Measurements from ENCODE around the gene MRPS27.

MRPS27 gene

GRCh38 chr5:72179816-72180440, 140.1 kb downstream of the MRPS27 start:
- Histone ChIP-seq H3K4me1 (ENCODE audit: control insufficient read depth, low read length) (no peaks in the 10 kb centered on the region), H3K9me3 (ENCODE audit: control insufficient read depth, insufficient read depth, low read length) (no peaks in the 10 kb centered on the region), H4K20me1 (ENCODE audit: control insufficient read depth, insufficient read depth, low read depth, low read length) (no peaks in the 10 kb centered on the region), H3K27me3 (ENCODE audit: control insufficient read depth, low read length) (0 out of 2 replicates have a peak, but pooled peaks cover 5% of the 10 kb centered on the region), H3F3A (ENCODE audit: control insufficient read depth, insufficient read depth) (no peaks in the 10 kb centered on the region), H3K79me2 (ENCODE audit: control insufficient read depth, low read length) (no peaks in the 10 kb centered on the region), H3K4me3 (ENCODE audit: low read length) (no peak overlapping the region), H3K9me2 (replicated peaks; ENCODE audit: control insufficient read depth, low read length) (no peaks in the 10 kb centered on the region), H3K36me3 (ENCODE audit: control insufficient read depth, low read length) (no peaks in the 10 kb centered on the region), H3K4me2 (ENCODE audit: low read length) (no peak overlapping the region), H3K27ac (ENCODE audit: low read depth, low read length) (no peak overlapping the region)
- TF ChIP-seq EZH2phosphoT487 (IDR thresholded peaks at IDR 0.05; ENCODE audit: borderline replicate concordance, low read length) (no peak), CTCF (IDR thresholded peaks at IDR 0.05; ENCODE audit: low read depth, low read length, poor library complexity, severe bottlenecking) (no peak)

- Histone ChIP-seq H3K9me3 (ENCODE audit: control insufficient read depth, insufficient read depth, low read length) (no peaks in the 10 kb centered on the region), H3F3A (ENCODE audit: control insufficient read depth, insufficient read depth) (no peaks in the 10 kb centered on the region), H3K4me3 (ENCODE audit: low read length) (no peak overlapping the region), H3K36me3 (ENCODE audit: control insufficient read depth, low read length) (no peaks in the 10 kb centered on the region), H4K20me1 (ENCODE audit: control insufficient read depth, insufficient read depth, low read depth, low read length) (no peaks in the 10 kb centered on the region), H3K4me2 (ENCODE audit: low read length) (no peak overlapping the region), H3K27ac (ENCODE audit: low read depth, low read length) (no peak overlapping the region), H3K27me3 (ENCODE audit: control insufficient read depth, low read length) (peaks cover 6% of the 10 kb centered on the region; the same call in 1 of the 2 replicates), H3K4me1 (ENCODE audit: control insufficient read depth, low read length) (no peaks in the 10 kb centered on the region), H3K79me2 (ENCODE audit: control insufficient read depth, low read length) (no peaks in the 10 kb centered on the region), H3K9me2 (replicated peaks; ENCODE audit: control insufficient read depth, low read length) (no peaks in the 10 kb centered on the region)
- TF ChIP-seq EZH2phosphoT487 (IDR thresholded peaks at IDR 0.05; ENCODE audit: borderline replicate concordance, low read length) (no peak), CTCF (IDR thresholded peaks at IDR 0.05; ENCODE audit: low read depth, low read length, poor library complexity, severe bottlenecking) (no peak)
Measured at GRCh38 chr5:72179028-72179815, 140.8 kb downstream of the MRPS27 start.

GRCh38 chr5:72177538-72177937, 142.5 kb downstream of the MRPS27 start:
- H3K79me2 ChIP-seq (ENCODE audit: control insufficient read depth, low read length) = no peaks in the 10 kb centered on the region
- H3K27ac ChIP-seq (ENCODE audit: low read depth, low read length) = no peak overlapping the region
- H3F3A ChIP-seq (ENCODE audit: control insufficient read depth, insufficient read depth) = no peaks in the 10 kb centered on the region
- H4K20me1 ChIP-seq (ENCODE audit: control insufficient read depth, insufficient read depth, low read depth, low read length) = no peaks in the 10 kb centered on the region
- no peak overlapping the region for H3K4me3 ChIP-seq (ENCODE audit: low read length)
- peaks cover 8% of the 10 kb centered on the region for H3K27me3 ChIP-seq (ENCODE audit: control insufficient read depth, low read length)
- TF ChIP-seq CTCF (IDR thresholded peaks at IDR 0.05; ENCODE audit: low read depth, low read length, poor library complexity, severe bottlenecking) = no peak
- TF ChIP-seq EZH2phosphoT487 (IDR thresholded peaks at IDR 0.05; ENCODE audit: borderline replicate concordance, low read length) = no peak
- H3K4me1 ChIP-seq (ENCODE audit: control insufficient read depth, low read length) = no peaks in the 10 kb centered on the region
- no peaks in the 10 kb centered on the region for H3K36me3 ChIP-seq (ENCODE audit: control insufficient read depth, low read length)
- no peaks in the 10 kb centered on the region for H3K9me3 ChIP-seq (ENCODE audit: control insufficient read depth, insufficient read depth, low read length)
- H3K4me2 ChIP-seq (ENCODE audit: low read length) = no peak overlapping the region
- H3K9me2 ChIP-seq (replicated peaks; ENCODE audit: control insufficient read depth, low read length) = no peaks in the 10 kb centered on the region

All from DOHH2 (cell line).